ENCODE results near the gene ABHD13. TPM values are rescaled to one million over a fixed set of nuclear protein-coding genes. Genes with fewer than 3 reads are reported as not detected.

The ABHD13 gene
- 10 to 100 TPM; 10.1 to 11.5 TPM for total RNA-seq

DNA sequence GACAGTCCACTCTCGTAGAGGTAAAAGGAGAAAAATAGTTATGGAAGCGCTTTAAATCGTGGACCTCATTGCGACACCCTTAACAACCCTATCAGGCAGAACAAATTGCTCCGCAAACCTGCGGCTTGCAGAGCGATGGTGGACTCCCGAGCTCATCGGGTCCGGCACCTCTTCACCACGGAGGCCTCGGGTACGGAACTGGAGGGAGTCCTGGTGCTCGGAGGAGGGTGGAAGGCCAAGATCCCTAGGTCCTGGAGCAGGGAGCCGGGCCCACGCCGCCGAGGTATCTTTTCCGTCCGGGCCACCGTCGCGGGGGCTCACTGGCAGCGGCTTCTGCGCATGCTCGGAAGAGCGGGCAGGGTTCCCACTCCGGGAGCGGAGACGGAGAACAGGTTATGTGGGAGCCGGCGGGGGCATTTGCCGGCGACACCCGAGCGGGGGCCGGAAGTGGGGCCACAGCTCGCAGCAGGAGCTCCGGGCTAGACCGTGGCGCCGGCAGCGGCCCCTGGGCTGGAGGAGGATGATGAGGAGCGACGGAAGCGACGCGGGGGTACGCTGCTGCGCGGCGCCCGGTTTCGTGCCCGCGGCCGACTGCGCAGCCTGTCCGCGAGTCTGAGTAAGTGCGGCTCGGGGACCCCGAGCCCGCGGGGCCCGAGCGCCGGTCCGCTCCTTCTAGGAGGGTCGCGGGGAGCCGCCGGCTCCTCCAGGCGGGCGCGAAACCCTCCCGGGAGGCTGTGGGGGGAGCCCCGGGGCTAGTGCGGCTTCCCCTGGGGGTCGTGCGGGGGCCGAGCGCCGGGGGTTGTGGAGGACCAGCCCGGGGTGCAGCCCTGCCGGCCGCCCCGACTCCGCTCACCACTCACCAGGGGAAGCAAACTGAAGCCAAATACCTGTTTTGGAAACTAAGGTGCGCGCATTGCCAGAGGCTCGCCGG, at the start of gene ABHD13:
ABHD13 (plus strand) TSS at position 349 of the 931 bp plus-strand sequence. CDS start 10,827 bp downstream, outside the sequence.
- DNase-seq (peak; percentile 96), ATAC-seq (ENCODE audit: low read depth) (peak; percentile 87)
- Mint-ChIP-seq H3K36me3 (no peaks in the 10 kb centered on the region), H3K27me3 (no peaks in the 10 kb centered on the region), H3K9me3 (no peaks in the 10 kb centered on the region), H3K4me1 (peaks cover 32% of the 10 kb centered on the region), H3K4me3 (peak within 1 kb of the TSS; percentile 96), H3K27ac (peak within 1 kb of the TSS; percentile 95)
- POLR2A ChIA-PET: interaction anchor here (0.6 to 1.3 kb wide), 2 partner anchors 35 to 52 kb away, joined by 3 to 10 read pairs; partner anchors contain the start of gene TNFSF13B

DNA sequence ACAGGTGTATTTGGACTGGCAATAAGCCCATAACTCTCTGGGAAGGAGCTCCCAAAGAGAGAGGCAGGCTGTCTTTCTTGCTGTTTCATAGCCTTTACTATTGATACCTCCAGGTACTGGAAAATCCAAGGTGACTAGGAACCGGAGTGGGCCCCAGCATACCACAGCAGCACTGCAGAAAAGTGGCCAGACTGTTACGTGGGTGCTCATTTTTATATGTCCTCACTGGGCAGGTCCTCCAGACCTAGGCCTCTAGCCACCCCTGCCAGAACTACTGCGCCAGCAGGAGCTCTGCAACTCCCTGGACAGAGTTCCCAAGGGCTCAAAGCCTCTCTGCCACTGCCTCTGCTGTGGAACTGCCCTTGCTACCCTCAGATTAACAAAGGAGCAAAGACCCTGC, 49.3 kb upstream of the ABHD13 start:
- ATAC-seq (ENCODE audit: low read depth) (no peak), DNase-seq (no peak)
- Mint-ChIP-seq H3K4me3 (no peak overlapping the region), H3K36me3 (peaks cover 5% of the 10 kb centered on the region), H3K9me3 (peaks cover 10% of the 10 kb centered on the region), H3K27me3 (peaks cover 17% of the 10 kb centered on the region), H3K4me1 (no peaks in the 10 kb centered on the region), H3K27ac (no peak overlapping the region)
- POLR2A ChIA-PET: no interaction called here

DNA sequence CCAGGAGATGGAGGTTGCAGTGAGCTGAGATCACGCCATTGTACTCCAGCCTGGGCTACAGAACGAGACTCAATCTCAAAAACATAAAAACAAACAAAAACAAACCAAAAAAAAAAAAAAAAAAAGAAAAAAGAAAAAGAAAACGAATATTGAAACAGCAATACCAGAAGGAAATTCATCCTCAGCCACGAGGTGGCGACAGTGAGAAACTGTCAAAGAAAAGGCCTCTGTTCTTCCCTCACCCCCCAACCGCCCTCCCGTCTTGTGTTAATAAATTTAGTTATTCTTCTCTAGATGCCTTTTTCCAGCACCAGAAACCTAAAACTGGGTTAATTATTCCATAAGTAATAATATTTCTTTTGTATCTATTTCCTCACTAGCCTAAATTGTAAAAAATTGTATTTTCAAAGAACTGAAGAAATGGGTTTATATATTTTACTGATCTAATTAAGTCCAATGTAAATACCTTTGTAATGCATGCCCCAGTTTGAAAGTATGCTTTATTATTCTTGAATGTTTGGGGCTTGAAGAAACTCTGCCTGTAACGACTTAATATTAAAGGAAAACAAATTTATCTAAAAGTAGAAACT, 41.4 kb upstream of the ABHD13 start:
- no peak for ATAC-seq (ENCODE audit: low read depth)
- peaks cover 8% of the 10 kb centered on the region for H3K27me3 Mint-ChIP-seq
- no peaks in the 10 kb centered on the region for H3K36me3 Mint-ChIP-seq
- no peak overlapping the region for H3K27ac Mint-ChIP-seq
- H3K9me3 Mint-ChIP-seq: peaks cover 3% of the 10 kb centered on the region
- no peaks in the 10 kb centered on the region for H3K4me1 Mint-ChIP-seq
- POLR2A ChIA-PET: no interaction called here
- no peak overlapping the region for H3K4me3 Mint-ChIP-seq
- DNase-seq: peak; percentile 50

DNA sequence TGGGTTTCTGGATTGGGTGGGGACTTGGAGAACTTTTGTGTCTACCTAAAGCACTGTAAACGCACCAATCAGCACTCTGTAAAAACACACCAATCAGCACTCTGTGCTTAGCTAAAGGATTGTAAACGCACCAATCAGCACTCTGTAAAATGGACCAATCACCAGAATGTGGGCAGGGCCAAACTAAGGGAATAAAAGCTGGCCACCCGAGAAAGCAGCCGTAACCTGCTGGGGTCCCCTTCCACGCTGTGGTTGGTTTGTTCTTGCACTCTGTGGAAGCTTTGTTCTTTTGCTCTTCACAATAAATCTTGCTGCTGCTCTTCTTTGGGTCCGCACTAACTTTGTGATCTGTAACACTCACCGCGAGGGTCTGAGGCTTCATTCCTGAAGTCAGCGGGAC, 40.1 kb upstream of the ABHD13 start:
- no peaks in the 10 kb centered on the region for H3K9me3 Mint-ChIP-seq
- ATAC-seq (ENCODE audit: low read depth) (no peak), DNase-seq (no peak)
- H3K27me3 Mint-ChIP-seq: peaks cover 8% of the 10 kb centered on the region
- H3K4me1 Mint-ChIP-seq: no peaks in the 10 kb centered on the region
- H3K36me3 Mint-ChIP-seq: no peaks in the 10 kb centered on the region
- POLR2A ChIA-PET: no interaction called here
- H3K27ac Mint-ChIP-seq: no peak overlapping the region
- no peak overlapping the region for H3K4me3 Mint-ChIP-seq

DNA sequence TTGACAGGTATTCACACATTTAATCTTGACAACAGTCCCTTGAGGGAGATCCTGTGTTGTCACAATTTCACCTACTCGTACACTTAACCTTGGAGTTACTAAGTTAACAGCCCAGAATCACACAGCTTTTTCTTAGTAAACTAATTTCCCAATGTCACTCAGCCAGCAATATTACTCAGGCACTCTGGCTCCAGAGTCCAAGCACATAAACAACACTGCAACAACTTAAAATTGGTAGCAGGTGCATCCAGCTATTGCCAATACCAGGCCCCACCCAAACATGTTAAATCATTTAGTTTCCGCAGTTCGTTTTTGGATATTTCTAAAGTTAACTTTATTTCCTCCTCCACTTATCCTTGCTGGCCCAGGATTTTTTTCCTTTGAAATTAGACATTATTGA, 35.5 kb upstream of the ABHD13 start:
- Mint-ChIP-seq H3K4me1 (peaks cover 1% of the 10 kb centered on the region), H3K9me3 (no peaks in the 10 kb centered on the region), H3K27ac (no peak overlapping the region), H3K36me3 (no peaks in the 10 kb centered on the region), H3K4me3 (no peak overlapping the region), H3K27me3 (peaks cover 6% of the 10 kb centered on the region)
- POLR2A ChIA-PET: no interaction called here
- DNase-seq (no peak), ATAC-seq (ENCODE audit: low read depth) (no peak)

DNA sequence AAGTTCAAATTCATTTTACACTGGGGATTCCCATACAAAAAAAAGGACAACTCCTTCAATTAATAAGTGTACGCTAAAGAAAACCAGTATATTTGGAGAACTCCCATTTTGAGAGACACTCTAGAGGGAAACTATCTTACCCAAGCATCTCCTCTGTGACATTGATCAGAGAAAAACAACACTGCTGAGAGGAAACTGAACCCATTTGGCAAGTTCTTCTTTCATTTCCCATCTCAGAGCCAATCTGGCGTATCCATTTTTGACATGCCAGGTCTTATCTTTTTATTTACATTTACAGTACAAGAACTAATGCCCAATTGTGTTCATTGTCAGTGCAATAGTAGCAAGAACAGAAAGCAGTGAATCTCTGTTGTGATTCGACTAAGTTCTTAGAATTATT, 33.0 kb upstream of the ABHD13 start:
- ATAC-seq (ENCODE audit: low read depth) (no peak), DNase-seq (no peak)
- POLR2A ChIA-PET: no interaction called here
- Mint-ChIP-seq H3K27ac (no peak overlapping the region), H3K9me3 (peaks cover 1% of the 10 kb centered on the region), H3K36me3 (no peaks in the 10 kb centered on the region), H3K4me1 (peaks cover 1% of the 10 kb centered on the region), H3K4me3 (no peak overlapping the region), H3K27me3 (peaks cover 4% of the 10 kb centered on the region)

DNA sequence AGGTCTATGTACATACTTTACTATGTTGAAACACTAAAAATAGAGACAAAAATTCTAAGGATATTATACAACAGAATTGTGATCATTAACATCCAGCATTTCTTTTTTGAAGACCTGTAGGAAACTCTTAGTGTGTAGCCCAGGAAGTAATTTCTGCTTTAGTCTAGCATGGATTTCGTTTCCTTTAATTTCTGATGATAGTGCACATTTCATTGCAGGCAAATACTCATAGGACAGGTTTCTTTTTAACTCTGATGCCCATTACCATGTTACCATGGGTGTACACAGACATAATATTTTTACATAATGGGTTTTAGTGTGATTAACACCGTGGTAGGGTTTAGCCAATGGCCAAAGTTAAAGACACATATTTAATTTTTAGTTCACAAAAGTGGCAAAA, 29.9 kb upstream of the ABHD13 start:
- POLR2A ChIA-PET: no interaction called here
- Mint-ChIP-seq H3K27me3 (peaks cover 4% of the 10 kb centered on the region), H3K4me3 (no peak overlapping the region), H3K27ac (no peak overlapping the region), H3K9me3 (peaks cover 1% of the 10 kb centered on the region), H3K4me1 (peaks cover 1% of the 10 kb centered on the region), H3K36me3 (no peaks in the 10 kb centered on the region)
- no peak for DNase-seq
- ATAC-seq (ENCODE audit: low read depth): no peak

DNA sequence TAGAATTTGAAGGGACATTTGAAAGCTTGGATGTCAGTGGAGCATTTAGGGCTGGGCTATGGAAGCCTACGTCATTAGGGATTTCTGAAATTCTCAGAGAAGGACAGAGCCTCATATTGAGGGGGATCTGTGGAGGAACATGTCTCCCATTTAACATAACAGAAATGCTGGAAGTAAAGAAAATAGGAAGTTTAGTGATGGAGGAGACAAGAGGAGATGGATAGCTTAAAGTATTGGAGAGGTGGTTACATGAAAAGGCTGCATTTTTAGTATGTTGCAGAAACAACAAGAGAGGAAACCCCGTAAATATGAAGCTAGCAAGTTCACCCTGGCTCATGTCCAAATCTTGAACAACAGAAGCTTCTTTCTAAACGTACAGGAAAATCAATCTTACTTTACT, 27.3 kb upstream of the ABHD13 start:
- ATAC-seq (ENCODE audit: low read depth): no peak
- DNase-seq: no peak
- H3K27ac Mint-ChIP-seq: no peak overlapping the region
- POLR2A ChIA-PET: no interaction called here
- no peak overlapping the region for H3K4me3 Mint-ChIP-seq
- H3K9me3 Mint-ChIP-seq: peaks cover 2% of the 10 kb centered on the region
- H3K27me3 Mint-ChIP-seq: no peaks in the 10 kb centered on the region
- no peaks in the 10 kb centered on the region for H3K4me1 Mint-ChIP-seq
- H3K36me3 Mint-ChIP-seq: no peaks in the 10 kb centered on the region

DNA sequence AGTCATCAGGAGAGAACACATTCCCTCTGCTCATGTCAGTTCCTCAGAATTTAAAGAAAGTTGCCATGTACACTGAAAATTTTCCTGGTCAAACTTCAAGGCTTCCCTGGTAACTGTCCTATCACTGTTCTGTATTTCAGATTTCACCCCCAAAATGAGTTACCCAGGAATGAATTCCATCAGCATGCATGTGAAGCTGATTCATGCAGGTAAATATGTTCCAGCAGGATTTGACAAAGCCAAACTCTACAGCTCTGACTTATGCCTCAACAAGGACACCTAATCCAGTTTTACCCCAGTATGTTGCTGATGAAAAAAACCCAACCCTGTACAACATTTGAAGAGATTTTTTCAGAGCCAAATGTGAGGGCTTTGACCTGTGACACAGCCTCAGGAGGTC, 24.4 kb upstream of the ABHD13 start:
- no peak overlapping the region for H3K27ac Mint-ChIP-seq
- ATAC-seq (ENCODE audit: low read depth) (no peak), DNase-seq (no peak)
- H3K36me3 Mint-ChIP-seq: no peaks in the 10 kb centered on the region
- no peak overlapping the region for H3K4me3 Mint-ChIP-seq
- peaks cover 7% of the 10 kb centered on the region for H3K27me3 Mint-ChIP-seq
- POLR2A ChIA-PET: no interaction called here
- peaks cover 5% of the 10 kb centered on the region for H3K9me3 Mint-ChIP-seq
- H3K4me1 Mint-ChIP-seq: no peaks in the 10 kb centered on the region

DNA sequence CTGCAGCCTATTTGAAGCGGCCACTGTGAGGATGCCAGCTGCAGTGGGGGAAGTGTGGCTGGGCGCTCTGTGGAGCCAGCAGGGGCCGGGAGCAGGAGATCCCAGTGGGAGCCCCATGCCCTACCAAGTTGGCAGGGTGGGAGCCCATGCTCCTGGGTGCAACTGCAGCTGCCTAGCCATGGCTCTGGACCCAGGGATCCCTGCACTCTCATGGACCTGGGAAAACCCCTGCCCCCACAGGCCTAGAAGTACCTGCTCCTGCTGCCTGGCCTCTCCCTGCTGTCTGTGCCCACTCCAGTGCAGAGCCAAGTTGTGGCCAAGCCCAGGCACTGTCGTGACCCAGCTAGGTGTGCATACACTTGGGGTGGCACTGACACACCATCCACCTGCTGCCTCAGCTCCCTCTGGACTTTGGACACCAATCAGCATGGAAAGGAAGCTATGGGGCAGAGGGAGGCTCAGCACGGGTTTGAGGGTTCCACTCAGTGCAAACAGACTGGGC, 23.7 kb upstream of the ABHD13 start:
- DNase-seq: no peak
- H3K9me3 Mint-ChIP-seq: peaks cover 5% of the 10 kb centered on the region
- no peak overlapping the region for H3K4me3 Mint-ChIP-seq
- ATAC-seq (ENCODE audit: low read depth): no peak
- no peaks in the 10 kb centered on the region for H3K36me3 Mint-ChIP-seq
- peaks cover 10% of the 10 kb centered on the region for H3K27me3 Mint-ChIP-seq
- H3K4me1 Mint-ChIP-seq: no peaks in the 10 kb centered on the region
- POLR2A ChIA-PET: no interaction called here
- H3K27ac Mint-ChIP-seq: no peak overlapping the region

DNA sequence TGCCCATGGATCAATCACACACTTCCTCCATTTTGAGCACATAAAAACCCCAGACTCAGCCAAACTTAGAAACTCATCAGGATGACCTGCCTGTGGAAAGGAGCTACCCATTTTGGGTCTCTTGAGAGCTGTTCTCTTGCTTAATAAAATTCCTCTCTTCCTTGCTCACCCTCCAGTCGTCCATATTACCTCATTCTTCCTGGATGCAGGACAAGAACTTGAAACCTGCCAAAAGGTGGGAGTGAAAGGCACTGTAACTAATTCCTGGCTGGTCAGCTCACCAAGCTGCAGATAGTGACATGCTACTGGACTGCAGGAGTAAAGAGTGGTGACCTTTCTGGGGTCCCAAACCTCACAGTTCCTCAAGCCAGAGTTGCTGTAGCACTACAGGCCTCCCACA, 23.0 kb upstream of the ABHD13 start:
- POLR2A ChIA-PET: no interaction called here
- H3K4me1 Mint-ChIP-seq: no peaks in the 10 kb centered on the region
- no peaks in the 10 kb centered on the region for H3K36me3 Mint-ChIP-seq
- H3K9me3 Mint-ChIP-seq: peaks cover 5% of the 10 kb centered on the region
- DNase-seq (no peak), ATAC-seq (ENCODE audit: low read depth) (no peak)
- H3K27ac Mint-ChIP-seq: no peak overlapping the region
- H3K27me3 Mint-ChIP-seq: peaks cover 14% of the 10 kb centered on the region
- H3K4me3 Mint-ChIP-seq: no peak overlapping the region

DNA sequence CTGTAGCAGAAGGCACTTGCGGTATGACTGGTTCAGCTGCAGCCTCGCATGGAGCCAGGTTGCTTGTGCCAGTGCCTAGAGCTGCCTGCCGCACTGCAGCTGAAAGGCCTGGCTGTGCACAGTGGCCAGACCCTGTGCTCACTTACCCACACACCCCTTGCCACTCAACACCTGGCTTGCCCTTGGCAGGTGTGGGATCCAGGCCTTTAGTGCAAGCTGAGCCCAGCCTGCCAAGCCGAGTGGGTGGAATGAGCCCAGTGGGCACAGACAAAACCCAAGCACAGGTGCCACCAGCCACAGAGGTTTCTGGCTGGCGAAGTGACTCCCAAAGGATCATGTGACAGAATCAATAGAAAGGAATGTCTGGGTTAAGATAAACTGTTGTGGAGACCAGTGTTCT, 22.3 kb upstream of the ABHD13 start:
- Mint-ChIP-seq H3K4me3 (no peak overlapping the region), H3K9me3 (peaks cover 5% of the 10 kb centered on the region), H3K27me3 (peaks cover 14% of the 10 kb centered on the region), H3K4me1 (no peaks in the 10 kb centered on the region), H3K36me3 (no peaks in the 10 kb centered on the region), H3K27ac (no peak overlapping the region)
- ATAC-seq (ENCODE audit: low read depth): no peak
- no peak for DNase-seq
- POLR2A ChIA-PET: no interaction called here

DNA sequence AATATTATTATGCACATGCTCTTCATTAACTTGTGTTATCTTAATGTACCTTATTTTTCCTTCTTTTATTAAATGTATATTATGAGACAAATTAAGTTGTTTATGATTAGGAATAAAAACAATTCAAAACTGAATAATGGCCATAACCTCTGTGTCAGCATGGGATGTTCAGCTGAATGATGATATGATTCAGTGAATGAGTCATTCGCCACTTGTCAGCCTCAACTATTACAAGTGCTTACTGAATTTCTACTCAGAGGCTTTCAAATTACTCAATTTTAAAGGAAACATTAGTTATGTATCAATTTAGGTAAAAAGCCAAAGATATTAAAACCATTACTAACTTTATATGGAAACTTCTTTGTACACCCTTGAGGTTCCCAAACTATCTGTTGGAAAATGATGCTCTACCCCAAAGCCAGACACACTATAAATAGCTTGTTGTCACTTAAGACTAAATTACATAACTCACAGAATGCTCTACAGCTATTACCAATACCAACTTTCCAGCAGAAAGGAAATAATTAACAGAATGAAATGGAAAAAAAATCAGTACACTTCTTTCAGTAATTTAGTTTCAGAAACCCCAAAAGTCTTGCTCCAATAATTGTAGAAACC, 17.3 kb upstream of the ABHD13 start:
- ATAC-seq (ENCODE audit: low read depth): no peak
- POLR2A ChIA-PET: no interaction called here
- peaks cover 5% of the 10 kb centered on the region for H3K9me3 Mint-ChIP-seq

More for the DNA sequence above, 17.3 kb upstream of the ABHD13 start:
- Mint-ChIP-seq H3K27me3 (peaks cover 17% of the 10 kb centered on the region), H3K4me3 (no peak overlapping the region), H3K4me1 (peaks cover 11% of the 10 kb centered on the region), H3K36me3 (peaks cover 2% of the 10 kb centered on the region), H3K27ac (no peak overlapping the region)
- DNase-seq: no peak
